Measurements from ENCODE around the gene HGS.

GRCh38 chr17:81682565-81683207, 1.1 kb upstream of the HGS start:
- TF ChIP-seq CTCF (IDR thresholded peaks at IDR 0.05): no peak
- no peak for TF ChIP-seq POLR2A (IDR thresholded peaks at IDR 0.05)

Data from esophagus squamous epithelium (tissue), 4 donors.